Urinary bladder (tissue), 4 donors: Measurements from ENCODE around the gene TM4SF1. TPM values are rescaled to one million over a fixed set of nuclear protein-coding genes. Genes with fewer than 3 reads are reported as not detected.

Source experiments
- DNase-seq: peaks from one replicate; pipeline ENCODE4 v3.0.0-alpha.2; 2015; ENCODE audit errors: extremely low spot score
- H3K27ac ChIP-seq: one replicate; pipeline ENCODE4 v1.5.1; 2013; ENCODE audit warnings: low read depth, mild to moderate bottlenecking, moderate library complexity
- H3K36me3 ChIP-seq: one replicate; pipeline ENCODE4 v1.6.1; 2013; ENCODE audit warnings: mild to moderate bottlenecking, moderate library complexity; ENCODE audit not compliant: insufficient read depth
- H3K4me1 ChIP-seq: one replicate; pipeline ENCODE4 v1.6.1; 2013; ENCODE audit warnings: mild to moderate bottlenecking, moderate library complexity; ENCODE audit not compliant: insufficient read depth
- H3K4me3 ChIP-seq: one replicate; pipeline ENCODE4 v1.5.1; 2013; ENCODE audit warnings: low read depth, low read length
- WGBS: extraction: QIAGEN DNeasy Blood & Tissue Kit; methylation state at CpG from one replicate; pipeline ENCODE4 v1.1.7; 2013; 5-methylcytosine and 5-hydroxymethylcytosine counted together
- polyA plus RNA-seq: library from polyadenylated mRNA; stranded (reverse); fragments of 200-250 nt; gene quantifications from one replicate; pipeline ENCODE4 v1.2.3, GENCODE V29; 2013
- total RNA-seq: library from RNA; depleted of rRNA; stranded (reverse); fragments of >200 nt; gene quantifications from one replicate; pipeline ENCODE4 v1.2.3, GENCODE V29; 2014
- donor health status: healthy with polysubstance abuse.
- donor health status: healthy.

TM4SF1 gene
- total and polyA plus RNA-seq, 2 donors = 64.8 to 124 TPM

DNA sequence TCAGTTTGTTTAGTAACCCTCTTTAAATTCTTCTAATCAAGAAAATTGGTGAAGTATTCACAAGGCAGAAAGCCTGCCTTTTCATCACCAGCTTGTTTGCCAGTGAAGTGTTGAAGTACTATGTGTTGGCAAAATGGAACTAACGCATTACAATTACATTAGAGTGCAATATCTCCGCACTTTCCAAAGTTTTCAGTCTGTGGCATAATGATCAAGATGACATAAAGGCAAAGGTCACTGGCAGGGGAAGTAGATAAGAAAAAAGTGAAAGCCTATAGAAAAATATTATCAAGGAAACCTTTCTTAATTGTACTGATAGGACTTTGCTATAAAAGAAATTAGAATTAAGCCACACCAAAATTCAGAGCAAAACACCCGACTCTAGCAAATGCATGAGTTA, 25.0 kb upstream of the TM4SF1 start:
- Histone ChIP-seq H3K27ac (no peak overlapping the region), H3K4me3 (no peak overlapping the region), H3K4me1 (no peaks in the 10 kb centered on the region), H3K36me3 (no peaks in the 10 kb centered on the region)
- no peak for DNase-seq
- WGBS = 93% methylated on average over 3 of the region's 3 CpGs

DNA sequence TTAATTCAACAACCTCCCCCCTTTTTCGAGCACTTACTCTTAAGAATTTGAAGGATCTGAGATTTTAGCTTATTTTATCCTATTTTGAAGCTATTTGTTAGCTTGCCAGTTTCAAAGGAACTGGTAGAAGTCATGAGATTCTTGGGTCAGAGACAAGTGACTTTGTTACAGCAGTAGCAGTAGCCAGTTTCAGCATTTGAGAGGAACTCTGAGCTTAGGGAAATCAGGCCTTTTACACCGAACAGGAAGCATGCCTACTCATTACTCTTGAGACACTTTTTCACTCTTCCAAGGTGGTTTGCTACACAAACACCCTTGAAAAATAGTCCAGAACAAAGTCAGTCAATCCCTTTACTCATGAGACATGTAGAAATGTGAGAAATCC, 24.5 kb upstream of the TM4SF1 start:
- WGBS = 88% methylated on average over 2 of the region's 2 CpGs
- Histone ChIP-seq H3K36me3 (no peaks in the 10 kb centered on the region), H3K27ac (no peak overlapping the region), H3K4me3 (no peak overlapping the region), H3K4me1 (no peaks in the 10 kb centered on the region)
- DNase-seq = no peak

- DNase-seq = no peak
- Histone ChIP-seq H3K4me1 (peaks cover 3% of the 10 kb centered on the region), H3K4me3 (no peak overlapping the region), H3K27ac (no peak overlapping the region), H3K36me3 (no peaks in the 10 kb centered on the region)
- WGBS = 67% methylated on average over 3 of the region's 3 CpGs
Measured at GRCh38 chr3:149401212-149401925, 23.9 kb upstream of the TM4SF1 start.

GRCh38 chr3:149400645-149401044, 23.2 kb upstream of the TM4SF1 start:
- H3K27ac ChIP-seq = no peak overlapping the region

DNA sequence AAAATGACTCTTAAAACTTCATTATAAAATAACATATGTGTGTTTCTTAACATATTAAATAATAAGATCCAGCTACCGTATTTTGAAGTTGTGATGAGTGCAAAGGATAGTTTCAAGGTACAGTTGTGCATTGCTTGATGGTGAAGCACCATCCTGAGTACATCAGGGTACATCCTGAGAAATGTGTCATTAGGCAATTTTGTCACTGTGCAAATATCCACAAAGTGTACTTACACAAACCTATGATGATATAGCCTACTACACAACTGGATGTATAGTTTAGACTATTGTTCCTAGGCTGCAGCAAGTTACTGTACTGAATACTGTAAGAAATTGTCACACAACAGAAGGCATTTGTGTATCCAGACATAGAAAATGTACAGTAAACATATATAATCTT, 20.8 kb upstream of the TM4SF1 start:
- H3K4me1 ChIP-seq = peaks cover 3% of the 10 kb centered on the region
- 99% methylated on average over 1 of the region's 1 CpG for WGBS
- DNase-seq = no peak
- H3K36me3 ChIP-seq = no peaks in the 10 kb centered on the region
- no peak overlapping the region for H3K4me3 ChIP-seq
- no peak overlapping the region for H3K27ac ChIP-seq

More at GRCh38 chr3:149400645-149401044, 23.2 kb upstream of the TM4SF1 start:
- H3K4me3 ChIP-seq = no peak overlapping the region
- peaks cover 3% of the 10 kb centered on the region for H3K4me1 ChIP-seq
- H3K36me3 ChIP-seq = no peaks in the 10 kb centered on the region
- no peak for DNase-seq

DNA sequence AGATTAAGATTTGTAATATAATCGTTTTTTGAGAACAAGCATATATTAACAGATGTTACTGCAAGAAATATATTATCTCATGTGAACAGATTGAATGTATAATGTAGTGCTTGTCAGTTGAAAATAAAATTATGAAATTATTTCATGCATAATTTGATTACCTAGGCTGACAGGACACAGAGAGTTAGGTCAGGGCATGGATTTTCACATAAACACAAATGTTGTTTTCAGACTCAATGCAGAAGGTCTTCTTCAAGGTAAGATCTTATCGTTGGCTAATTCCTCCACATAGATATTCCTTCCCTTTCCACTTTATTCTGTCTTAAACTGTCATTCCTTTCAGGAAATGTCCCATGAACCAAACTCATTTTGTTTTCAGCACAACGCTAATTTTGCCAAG, 20.1 kb upstream of the TM4SF1 start:
- WGBS = 72% methylated on average over 3 of the region's 3 CpGs
- Histone ChIP-seq H3K4me3 (no peak overlapping the region), H3K4me1 (peaks cover 3% of the 10 kb centered on the region), H3K36me3 (no peaks in the 10 kb centered on the region), H3K27ac (no peak overlapping the region)
- DNase-seq = no peak

- H3K4me3 ChIP-seq = no peak overlapping the region
- WGBS = 93% methylated on average over 6 of the region's 6 CpGs
- H3K4me1 ChIP-seq = peaks cover 3% of the 10 kb centered on the region
- no peaks in the 10 kb centered on the region for H3K36me3 ChIP-seq
- DNase-seq = no peak
- H3K27ac ChIP-seq = peak overlapping the region; percentile 52
Measured at GRCh38 chr3:149396476-149396875, 19.0 kb upstream of the TM4SF1 start.

DNA sequence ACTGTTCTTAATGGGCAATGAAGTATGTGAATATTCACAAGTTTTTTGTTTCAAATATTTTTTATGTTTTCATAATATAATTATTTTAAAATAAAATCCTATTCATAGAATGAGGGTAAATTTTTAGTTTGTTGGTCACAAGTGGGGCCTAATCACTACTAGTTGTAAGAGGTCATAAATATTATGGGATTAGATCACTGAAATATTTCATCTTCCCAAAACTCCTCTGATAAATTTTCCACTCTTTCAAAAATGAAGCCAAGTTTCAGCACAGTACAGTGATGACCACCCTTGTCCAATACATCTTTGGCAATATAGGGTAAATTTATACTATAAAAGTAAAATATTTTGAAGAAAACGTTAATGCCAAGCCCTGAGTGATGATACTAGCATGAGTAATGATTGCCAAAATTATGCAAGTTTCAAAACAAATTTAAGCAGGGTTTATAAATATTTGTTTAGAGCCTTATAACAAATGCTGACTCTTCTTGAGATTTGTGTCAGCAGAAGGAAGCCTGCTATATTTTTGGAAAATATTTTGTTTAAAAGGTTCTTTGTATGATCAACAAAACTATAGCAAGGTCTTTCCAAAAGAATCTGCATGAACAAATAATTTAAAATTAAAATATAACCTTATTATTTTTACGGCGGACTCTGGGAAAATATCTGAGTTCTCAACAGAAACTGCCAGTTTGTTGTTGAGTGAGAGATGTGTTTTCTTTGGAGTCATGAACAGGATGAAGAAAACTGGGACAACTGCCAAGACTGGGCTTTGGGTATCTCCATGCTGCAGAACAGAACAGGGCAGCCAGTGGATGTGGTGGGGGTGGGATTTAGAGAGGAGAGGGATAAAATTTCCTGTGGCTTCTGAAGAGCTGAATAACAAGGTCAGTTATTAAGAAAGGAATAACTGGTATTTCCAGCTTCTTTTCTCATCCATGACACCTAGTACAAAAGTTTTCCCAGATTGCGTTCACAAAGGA, 17.9 kb upstream of the TM4SF1 start:
- no peaks in the 10 kb centered on the region for H3K36me3 ChIP-seq

GRCh38 chr3:149393345-149394160, 16.1 kb upstream of the TM4SF1 start:
- Histone ChIP-seq H3K36me3 (no peaks in the 10 kb centered on the region), H3K4me1 (peaks cover 3% of the 10 kb centered on the region), H3K4me3 (no peak overlapping the region), H3K27ac (no peak overlapping the region)
- no peak for DNase-seq
- 52% methylated on average over 4 of the region's 4 CpGs for WGBS

More for the DNA sequence above, 17.9 kb upstream of the TM4SF1 start:
- Histone ChIP-seq H3K4me1 (peaks cover 3% of the 10 kb centered on the region), H3K4me3 (no peak overlapping the region), H3K27ac (no peak overlapping the region)
- DNase-seq = no peak
- 41% methylated on average over 4 of the region's 4 CpGs for WGBS

GRCh38 chr3:149391960-149392359, 14.5 kb upstream of the TM4SF1 start:
- no peaks in the 10 kb centered on the region for H3K36me3 ChIP-seq
- 63% methylated on average over 5 of the region's 5 CpGs for WGBS
- H3K4me1 ChIP-seq = peaks cover 3% of the 10 kb centered on the region
- H3K27ac ChIP-seq = no peak overlapping the region
- no peak overlapping the region for H3K4me3 ChIP-seq
- DNase-seq = no peak

- H3K27ac ChIP-seq = no peak overlapping the region
Measured at GRCh38 chr3:149390772-149391212, 13.3 kb upstream of the TM4SF1 start.

GRCh38 chr3:149390294-149390693, 12.8 kb upstream of the TM4SF1 start:
- H3K36me3 ChIP-seq = no peaks in the 10 kb centered on the region
- H3K27ac ChIP-seq = no peak overlapping the region
- H3K4me3 ChIP-seq = no peak overlapping the region
- WGBS = 97% methylated on average over 2 of the region's 2 CpGs
- no peak for DNase-seq
- H3K4me1 ChIP-seq = no peaks in the 10 kb centered on the region

More at GRCh38 chr3:149390772-149391212, 13.3 kb upstream of the TM4SF1 start:
- H3K4me1 ChIP-seq = no peaks in the 10 kb centered on the region
- 88% methylated on average over 6 of the region's 6 CpGs for WGBS
- H3K36me3 ChIP-seq = no peaks in the 10 kb centered on the region
- DNase-seq = no peak
- H3K4me3 ChIP-seq = no peak overlapping the region
